Glomerular endothelial cell (primary cell): ENCODE measurements around the gene BLNK. TPM values are rescaled to one million over a fixed set of nuclear protein-coding genes. Genes with fewer than 3 reads are reported as not detected.
"Not testable (repeated sequence)": the region's sequence is repeated elsewhere in the genome, so short reads cannot be mapped to it uniquely, and the experiment has no call there.

Source experiments
- DNase-seq: peaks from one replicate; pipeline ENCODE4 v3.0.0-alpha.2; 2011; ENCODE audit warnings: low read depth, low spot score; ENCODE audit errors: extremely low read depth
- total RNA-seq: library from RNA; depleted of rRNA; stranded (reverse); fragments of >200 nt; gene quantifications from 2 replicates; pipeline ENCODE4 v1.2.3, GENCODE V29; 2015

The BLNK gene
- total RNA-seq, result not detected in 2 replicates

GRCh38 chr10:96271016-96271815, at the start of gene BLNK:
Gene BLNK (minus strand): TSS chr10:96271569. CDS start chr10:96271398, 171 bp downstream.
- DNase-seq, result no peak

DNA sequence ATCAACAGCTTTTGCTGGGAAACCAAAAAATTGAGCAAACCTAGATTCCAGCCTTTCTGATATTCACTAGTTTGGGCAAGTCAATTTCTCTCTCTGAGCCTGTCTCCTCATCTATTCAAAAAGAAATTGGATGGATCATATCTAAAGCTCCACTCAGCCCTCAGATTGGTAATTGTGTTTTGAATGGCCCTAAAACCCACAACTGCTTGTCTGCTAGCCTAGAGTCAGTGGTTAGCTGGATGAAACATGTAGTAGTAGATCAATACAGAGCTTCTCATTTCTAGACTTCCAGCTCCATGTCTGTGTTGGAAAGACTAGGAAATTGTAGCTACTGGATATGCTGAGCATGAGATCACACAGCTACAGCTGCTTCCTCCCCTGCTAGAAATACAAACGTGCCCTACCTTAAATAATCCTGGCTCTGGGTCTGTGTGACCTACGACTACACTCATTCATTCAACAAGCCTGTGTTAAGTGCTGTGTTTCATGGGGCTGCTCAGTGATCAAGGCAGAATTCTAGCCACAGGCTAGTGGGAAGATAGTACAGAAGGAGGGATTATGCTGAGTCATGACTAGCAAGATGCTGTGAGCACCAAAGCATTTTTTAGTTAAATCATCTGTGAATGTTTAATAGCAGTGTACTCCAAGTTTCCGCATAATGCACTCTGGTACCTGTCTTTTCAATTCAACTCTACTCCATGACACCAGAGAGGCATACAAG, 48.5 kb upstream of the BLNK start:
- DNase-seq, result no peak

DNA sequence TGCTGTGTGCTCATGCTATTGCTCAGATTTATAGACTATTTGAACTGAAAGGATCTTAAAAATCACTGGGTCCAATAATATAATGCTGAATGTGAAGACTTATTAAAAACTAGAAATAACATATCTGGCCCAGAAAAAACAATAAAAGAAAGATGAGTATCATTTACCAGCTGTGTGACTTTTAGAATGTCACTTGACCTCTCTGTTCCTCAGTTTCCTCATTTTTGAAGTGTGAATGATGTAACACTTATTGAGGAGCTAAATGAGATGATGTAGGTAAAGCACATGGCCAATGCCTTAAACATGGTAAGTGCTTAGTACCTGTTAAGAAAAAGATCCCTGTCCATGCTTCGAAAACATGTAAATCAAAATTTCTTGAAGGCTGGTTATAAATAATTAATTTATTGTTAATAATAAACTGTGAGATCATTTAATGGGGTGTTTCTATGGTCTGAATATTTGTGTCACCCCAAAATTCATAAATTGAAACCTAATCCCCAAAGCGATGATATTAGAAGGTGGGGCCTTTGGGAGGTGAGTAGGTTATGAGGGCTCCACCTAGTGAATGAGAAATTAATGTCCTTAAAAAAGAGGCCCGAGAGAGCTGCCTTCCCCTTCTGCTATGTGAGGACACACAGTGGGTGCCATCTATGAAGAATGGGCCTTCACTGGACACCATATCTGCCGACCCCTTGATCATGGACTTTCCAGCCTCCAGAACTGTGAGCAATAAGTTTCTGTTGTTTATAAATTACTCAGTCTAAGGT, 45.9 kb upstream of the BLNK start:
- no peak for DNase-seq

DNA sequence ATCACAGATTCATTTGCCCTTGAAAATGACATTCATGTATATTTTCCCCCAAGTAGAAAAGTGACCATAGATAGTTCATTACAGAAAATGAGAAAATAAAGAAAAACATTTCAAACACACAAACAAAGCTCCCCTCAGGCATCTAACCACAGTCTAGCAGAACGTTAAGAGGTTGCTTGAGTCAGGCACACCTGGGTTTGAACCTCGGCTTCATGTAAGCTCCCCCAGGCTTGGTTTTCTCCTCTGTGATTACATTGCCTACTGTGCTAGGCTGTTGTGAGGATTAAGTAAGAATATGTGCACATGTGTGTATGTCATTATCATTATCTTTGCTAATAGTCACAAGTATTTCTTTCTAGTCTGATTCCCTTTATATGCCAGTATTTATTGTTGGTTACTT, 42.0 kb upstream of the BLNK start:
- DNase-seq, result no peak

GRCh38 chr10:96311180-96311715, 39.9 kb upstream of the BLNK start:
- no peak for DNase-seq

- DNase-seq, result no peak
Observed at GRCh38 chr10:96310321-96310669, 38.9 kb upstream of the BLNK start.

DNA sequence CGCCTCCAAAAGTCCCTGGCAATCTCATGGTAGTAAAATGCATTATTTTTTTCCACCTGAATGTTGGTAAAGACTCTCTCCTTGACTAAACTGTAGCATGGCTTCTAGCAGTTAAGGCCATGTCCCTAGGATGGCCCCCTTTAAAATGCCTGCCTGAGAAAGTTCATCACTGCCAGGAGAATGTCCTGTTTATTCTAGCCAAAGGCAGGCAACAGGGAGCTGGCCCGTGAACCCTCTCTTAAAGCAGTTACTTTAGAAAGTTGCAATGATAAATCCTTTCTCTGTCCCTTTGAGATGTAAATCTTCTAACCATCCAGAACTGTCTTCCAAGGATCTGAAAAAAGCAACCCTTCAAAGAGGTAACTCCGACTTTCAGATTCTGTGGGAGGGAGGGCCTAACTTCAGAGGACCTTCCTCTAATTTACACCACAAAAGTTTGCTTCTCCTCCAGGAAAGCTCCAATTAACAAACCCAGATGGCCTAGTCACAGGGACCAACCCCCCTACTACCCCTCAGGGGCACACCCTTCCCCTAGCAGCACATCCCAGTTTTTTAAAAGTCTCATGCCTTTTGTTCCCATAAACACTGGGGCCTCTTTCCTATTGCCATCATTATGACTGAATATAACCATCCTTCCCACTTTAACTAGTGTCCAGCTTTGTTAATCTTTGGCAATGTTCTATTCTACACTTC, 38.4 kb upstream of the BLNK start:
- no peak for DNase-seq

- DNase-seq, result not testable (repeated sequence)
Observed at GRCh38 chr10:96308854-96309253, 37.5 kb upstream of the BLNK start.

- no peak for DNase-seq
Observed at GRCh38 chr10:96306516-96306915, 35.1 kb upstream of the BLNK start.

DNA sequence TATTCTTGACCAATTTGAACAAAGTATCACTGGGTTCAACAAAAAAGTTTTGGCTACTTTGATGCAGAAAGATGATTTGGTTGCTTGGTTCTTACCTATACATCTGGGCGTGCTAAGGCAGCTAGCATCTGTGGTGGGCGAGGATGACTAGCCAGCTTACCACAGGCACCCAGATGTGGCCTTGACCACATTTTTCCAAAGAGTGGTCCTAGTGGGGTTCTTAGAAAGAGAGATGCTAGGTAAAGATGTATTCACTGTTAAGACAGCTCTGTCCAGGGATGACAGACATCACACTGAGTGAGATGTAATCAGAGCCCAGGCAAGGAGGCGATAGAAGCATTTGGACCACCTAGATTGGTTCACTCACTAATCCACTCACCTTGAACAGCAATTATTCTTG, 33.6 kb upstream of the BLNK start:
- no peak for DNase-seq

GRCh38 chr10:96304230-96304629, 32.9 kb upstream of the BLNK start, which contains the start of gene DNTT:
Gene DNTT (plus strand): TSS chr10:96304434. CDS start chr10:96304498, 64 bp downstream.
- no peak for DNase-seq

DNA sequence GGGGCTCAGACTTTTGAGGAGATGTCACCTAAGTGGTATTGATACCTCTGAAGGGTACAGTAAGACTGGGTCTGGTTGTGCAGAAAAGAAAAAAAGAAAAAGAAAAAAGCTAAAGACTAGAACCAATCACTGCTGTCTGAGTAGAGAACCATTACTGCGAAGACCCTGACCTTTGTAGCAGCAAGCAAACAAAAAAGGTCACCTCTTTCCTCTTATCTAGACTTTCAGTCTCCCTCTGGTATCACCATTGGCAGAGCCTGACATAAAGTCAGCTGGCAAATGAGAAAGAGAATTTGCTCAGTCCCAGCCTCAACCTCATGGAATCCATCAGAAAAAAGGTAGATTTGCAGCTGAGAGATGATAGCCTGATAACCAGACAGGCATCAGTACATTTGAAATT, 30.2 kb upstream of the BLNK start:
- DNase-seq, result no peak

DNA sequence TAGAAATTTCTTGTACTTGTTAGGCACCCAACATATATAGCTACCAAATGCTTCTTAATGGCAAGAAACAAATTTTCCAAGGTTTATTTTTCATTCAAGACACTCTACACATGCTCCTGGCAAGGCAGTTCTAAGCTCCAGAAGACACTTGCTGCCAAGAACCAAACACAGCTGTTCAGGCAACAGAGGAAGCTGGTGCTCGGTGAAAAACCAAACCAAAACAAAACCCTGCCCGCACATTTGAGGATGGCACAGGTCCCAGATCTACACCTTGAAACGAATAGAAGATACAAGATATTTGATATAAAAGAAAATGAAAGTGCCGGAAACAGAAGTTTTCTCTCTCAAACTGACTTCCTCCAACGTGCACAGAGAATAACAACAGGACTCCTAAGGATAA, 28.0 kb upstream of the BLNK start:
- DNase-seq, result no peak

GRCh38 chr10:96298362-96298761, 27.0 kb upstream of the BLNK start:
- DNase-seq, result no peak

- no peak for DNase-seq
Observed at GRCh38 chr10:96297486-96297885, 26.1 kb upstream of the BLNK start.

GRCh38 chr10:96295475-96295874, 24.1 kb upstream of the BLNK start:
- DNase-seq, result no peak

DNA sequence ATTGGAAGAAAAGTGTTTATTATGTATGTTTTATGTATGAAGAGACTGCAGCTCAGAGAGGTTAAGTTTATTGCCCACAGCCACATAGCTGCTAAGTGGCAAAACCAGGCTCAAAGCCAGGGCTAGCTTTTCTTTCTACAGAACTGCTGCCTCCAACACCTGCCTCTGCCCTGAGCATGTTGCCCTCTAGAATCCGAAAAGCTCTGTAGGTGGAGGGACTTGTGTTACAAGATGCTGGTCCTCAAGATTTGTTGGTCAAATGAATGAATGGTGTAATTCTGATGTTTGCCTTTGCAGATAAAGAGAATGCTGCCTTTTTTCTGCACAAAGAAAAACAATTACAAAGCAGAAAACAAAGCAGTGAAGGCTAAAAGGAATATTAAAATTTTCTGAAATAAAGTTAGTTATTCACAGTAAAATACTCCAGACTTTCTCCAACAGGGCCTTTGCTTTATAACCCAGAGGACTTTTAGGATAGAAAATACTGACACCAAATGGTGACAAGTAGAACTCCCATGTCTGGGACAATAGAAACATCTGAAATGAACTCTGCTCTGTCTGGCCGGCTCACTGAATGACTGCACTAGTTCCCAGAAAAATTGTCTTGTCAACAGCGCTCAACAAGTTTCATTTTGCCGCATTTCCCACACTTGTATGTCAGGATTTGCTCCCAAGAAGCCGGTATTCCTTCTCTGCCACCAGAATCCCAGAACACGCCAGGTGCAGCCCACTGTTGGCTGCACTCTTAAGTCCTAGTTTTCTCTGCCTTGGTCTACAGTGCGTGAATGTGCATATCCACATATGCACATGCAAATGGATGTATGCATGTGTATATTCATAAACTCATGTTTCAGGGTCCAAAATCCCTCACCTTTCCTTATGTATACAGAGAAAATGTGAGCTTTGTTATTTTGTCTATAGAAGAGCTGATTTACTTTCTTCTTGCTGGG, 21.9 kb upstream of the BLNK start:
- peak; percentile 5 for DNase-seq

- no peak for DNase-seq
Observed at GRCh38 chr10:96290368-96291133, 19.2 kb upstream of the BLNK start.
